OCI-LY3 (cell line): ENCODE data around the gene HIVEP2.

Source experiments
- CTCF ChIP-seq: fragments of 200-600, 300-600 bp; sonication (generic); IDR thresholded peaks from 2 replicates; pipeline ENCODE4 v1.5.1; 2014; ENCODE audit warnings: antibody characterized with exemption, low read length, low read depth
- EZH2phosphoT487 ChIP-seq: fragments of 200-600 bp; shearing (Covaris generic); IDR thresholded peaks from 2 replicates; pipeline ENCODE4 v1.6.1; 2018; ENCODE audit warnings: antibody characterized with exemption, mixed run types, low read depth

DNA sequence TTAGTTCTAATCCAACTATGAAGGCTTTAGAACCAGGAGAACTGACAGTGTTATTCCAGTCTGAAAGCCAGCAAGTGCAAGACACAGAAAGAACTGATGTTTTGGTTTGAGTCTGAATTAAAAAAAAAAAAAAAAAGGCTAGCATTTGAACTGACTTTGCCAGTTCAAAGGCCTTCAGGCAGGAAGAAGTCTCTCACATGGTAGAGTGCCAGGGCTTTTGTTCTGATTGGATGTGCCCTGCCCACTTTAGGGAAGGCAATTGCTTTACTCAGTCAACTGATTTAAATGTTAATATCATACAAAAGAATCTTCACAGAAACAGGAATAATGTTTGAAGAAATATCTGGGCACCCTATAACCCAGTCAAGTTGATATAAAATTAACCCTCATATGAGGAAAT, 212.2 kb downstream of the HIVEP2 start:
- TF ChIP-seq CTCF = no peak
- TF ChIP-seq EZH2phosphoT487 = no peak
